Posterior cingulate gyrus (tissue), 11 donors: ENCODE results near the gene SERPINB10.

ENCODE experiments used
- DNase-seq, 10 donors: peaks; one replicate each; pipeline versions ENCODE4 v3.0.0 to v3.0.0-alpha.2; 2020 to 2021; ENCODE audit warnings: mixed read lengths in 3 of 10
- intact Hi-C: fragments of 100-400 bp; cut with DNase I; formaldehyde crosslinking; loops from one replicate; pipeline ENCODE4 v1.15.1; 2023

SERPINB10 gene, protein sequence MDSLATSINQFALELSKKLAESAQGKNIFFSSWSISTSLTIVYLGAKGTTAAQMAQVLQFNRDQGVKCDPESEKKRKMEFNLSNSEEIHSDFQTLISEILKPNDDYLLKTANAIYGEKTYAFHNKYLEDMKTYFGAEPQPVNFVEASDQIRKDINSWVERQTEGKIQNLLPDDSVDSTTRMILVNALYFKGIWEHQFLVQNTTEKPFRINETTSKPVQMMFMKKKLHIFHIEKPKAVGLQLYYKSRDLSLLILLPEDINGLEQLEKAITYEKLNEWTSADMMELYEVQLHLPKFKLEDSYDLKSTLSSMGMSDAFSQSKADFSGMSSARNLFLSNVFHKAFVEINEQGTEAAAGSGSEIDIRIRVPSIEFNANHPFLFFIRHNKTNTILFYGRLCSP

DNA sequence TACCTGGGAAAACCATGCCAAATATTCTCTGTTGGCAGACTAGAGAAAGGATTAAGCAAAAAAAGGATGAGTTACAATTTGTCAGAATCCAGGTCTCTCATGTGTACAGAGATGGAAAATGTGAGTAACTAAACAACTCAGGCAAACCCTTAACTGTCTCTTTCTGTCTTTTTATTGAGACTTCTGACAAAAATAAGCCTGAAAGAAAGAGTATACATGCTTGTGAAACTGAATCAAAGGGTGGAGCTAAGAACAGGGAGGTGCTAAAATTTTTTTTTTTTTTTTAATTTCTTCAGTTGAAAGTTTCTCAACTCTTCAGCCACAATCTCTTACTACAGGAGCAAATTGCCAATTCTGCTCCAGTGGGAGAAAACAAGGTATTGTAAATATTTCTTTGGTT is at the start of gene SERPINB10:
Gene SERPINB10, plus strand, starts transcription at position 295 of the 400 bp plus-strand sequence. CDS start 7,553 bp downstream, outside the sequence.
- no peak for DNase-seq
- intact Hi-C loops = no loop called here

DNA sequence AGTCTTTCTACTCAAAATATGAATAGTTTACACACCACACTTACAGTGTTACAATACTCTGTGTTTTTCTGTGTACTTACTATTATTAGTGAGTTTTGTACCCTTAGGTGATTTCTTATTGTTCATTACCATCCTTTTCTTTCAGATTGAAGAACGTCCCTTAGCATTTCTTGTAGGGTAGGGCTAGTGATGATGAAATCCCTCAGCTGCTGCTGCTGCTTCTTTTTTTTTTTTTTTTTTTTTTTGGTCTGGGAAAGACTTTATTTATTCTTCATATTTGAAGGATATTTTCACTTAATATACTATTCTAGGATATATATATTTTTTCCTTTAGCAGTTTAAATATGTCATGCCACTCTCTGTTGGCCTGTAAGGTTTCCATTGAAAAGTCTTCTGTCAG is 49.3 kb upstream of the SERPINB10 start:
- intact Hi-C loops = no loop called here
- DNase-seq = no peak

GRCh38 chr18:63859781-63860475 is 47.8 kb upstream of the SERPINB10 start:
- intact Hi-C loops = no loop called here

DNA sequence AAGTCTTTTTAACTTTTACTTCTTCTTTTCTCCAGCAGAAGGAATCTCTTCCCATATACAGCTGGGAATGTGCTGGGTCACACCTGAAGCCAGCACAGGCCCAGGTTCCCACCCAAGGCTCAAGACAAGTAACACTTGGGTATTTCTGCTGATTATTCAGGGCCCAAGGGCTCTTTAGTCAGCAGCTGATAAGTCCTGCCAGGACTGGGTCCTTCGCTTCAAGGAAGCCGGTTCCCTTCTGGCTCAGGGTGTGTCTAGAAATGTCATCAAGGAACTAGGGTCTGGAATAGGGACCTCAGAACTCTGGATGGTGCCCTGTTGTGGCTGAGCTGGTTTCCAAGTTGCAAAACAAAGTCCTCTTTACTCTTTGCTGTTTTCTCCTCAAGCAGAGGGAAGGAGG is 47.2 kb upstream of the SERPINB10 start:
- no peak for DNase-seq
- intact Hi-C loops = no loop called here

More at GRCh38 chr18:63859781-63860475, 47.8 kb upstream of the SERPINB10 start:
- no peak for DNase-seq

DNA sequence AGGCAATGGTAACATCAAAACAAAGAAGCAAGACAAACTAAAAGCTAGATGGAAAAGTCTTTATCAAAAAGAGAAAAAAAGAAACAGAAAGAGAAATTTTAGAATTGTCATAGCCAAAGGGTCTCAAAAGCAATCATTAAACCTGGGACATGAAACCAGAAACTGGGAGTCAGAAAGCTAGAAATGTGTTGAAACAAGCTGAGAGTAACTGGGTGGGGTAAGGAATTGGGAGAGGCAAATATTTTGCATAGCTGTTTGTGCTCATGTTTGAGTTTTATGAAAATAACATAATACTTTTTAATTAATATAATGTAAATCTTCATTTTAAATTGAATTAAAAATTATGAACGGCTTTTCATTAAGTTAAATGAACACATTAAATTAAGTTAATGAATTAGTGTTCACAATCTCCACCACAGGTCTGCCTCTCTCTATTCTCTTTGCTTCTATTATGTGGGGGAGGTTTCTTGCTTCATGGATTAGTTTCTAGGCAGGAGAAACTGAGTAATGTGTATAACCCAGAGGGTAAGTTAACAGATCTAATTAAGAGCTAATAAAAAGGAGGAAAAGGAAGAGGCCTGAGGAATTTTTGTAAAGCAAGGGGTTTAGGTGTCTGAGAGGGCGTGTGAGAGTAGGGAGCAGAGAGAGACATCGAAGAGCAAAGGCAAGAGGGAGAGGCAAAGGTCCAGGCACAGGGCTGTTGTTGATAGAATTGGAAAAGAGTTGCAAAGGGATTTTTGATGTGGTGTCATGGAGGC is 40.2 kb upstream of the SERPINB10 start:
- intact Hi-C loops = no loop called here
- no peak for DNase-seq

DNA sequence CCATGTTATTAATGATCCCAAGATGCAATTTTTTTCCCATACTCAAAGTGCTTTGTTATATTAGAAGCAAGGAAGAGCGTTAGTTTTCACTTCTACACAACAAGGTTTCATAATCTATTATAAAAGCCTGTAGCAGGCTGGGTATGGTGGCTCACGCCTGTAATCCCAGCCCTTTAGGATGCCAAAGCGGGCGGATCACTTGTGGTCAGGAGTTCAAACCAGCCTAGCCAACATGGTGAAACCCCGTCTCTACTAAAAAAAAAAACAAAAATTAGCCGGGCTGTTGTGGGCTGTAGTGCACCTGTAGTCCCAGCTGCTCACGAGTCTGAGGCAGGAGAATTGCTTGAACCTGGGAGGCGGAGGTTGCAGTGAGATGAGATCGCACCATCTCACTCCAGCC is 39.2 kb upstream of the SERPINB10 start:
- intact Hi-C loops = no loop called here
- no peak for DNase-seq

DNA sequence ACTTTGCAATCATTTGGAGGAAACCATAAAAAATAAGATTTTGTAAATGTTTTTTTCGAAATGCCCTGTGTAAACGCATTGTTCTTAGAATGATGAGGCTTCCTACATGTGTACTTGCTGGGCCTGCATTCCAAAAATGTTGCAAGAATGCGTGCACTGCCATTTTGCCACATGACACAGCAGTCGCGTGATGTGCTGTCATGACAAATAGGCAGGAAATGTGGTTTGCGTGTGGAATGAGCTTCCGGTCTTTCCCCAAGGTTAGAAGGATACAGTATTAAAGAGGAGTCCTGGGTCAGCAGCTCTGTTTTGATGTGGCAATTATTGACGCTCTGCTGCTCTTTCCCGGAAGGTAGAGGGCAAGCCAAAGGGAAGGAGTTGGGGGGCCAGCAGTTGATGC is 38.4 kb upstream of the SERPINB10 start:
- intact Hi-C loops = no loop called here
- no peak for DNase-seq

DNA sequence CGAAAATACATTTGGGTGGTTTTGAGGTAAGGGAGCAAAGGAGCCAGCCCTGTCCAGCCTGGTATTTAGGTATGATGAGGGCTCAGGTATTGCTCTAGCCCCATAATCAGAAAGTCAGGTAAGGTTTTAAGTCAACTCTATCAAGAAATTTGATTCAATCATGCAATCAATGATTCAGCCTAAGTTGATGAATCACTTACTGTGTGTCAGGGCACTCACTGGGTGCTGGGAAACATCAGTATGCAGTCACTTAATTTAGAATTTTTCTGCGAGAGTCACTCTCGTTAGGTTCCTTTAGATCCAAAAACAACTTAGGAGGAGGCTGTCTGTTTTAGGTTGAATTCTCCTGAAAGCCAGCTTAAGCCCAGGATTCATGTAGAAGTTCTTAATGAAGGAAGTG is 37.9 kb upstream of the SERPINB10 start:
- intact Hi-C loops = no loop called here

GRCh38 chr18:63871836-63872235 is 35.9 kb upstream of the SERPINB10 start:
- intact Hi-C loops = no loop called here

More for the DNA sequence above, 37.9 kb upstream of the SERPINB10 start:
- DNase-seq = no peak

GRCh38 chr18:63872586-63872985 is 35.2 kb upstream of the SERPINB10 start:
- DNase-seq = no peak
- intact Hi-C loops = no loop called here

More at GRCh38 chr18:63871836-63872235, 35.9 kb upstream of the SERPINB10 start:
- DNase-seq = no peak

GRCh38 chr18:63878343-63878742 is 29.4 kb upstream of the SERPINB10 start:
- no peak for DNase-seq
- intact Hi-C loops = no loop called here

DNA sequence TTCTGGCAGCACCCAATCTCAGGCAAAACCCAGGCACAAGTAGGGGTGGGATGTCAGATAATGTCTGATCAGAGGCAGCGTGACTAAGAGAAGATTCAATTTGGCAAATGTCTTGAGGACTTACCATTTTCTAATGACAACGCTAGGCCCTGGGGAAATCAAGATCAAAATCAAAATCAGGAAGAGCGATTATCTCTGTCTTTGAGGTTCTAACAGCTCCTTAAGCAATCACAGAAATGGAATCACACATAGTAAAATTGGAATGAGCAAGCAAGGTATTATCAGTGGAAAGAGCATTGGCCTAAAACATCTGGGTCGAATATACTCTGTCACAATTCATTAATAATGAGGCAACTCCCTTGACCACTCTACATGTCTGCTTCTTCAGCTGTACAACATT is 28.8 kb upstream of the SERPINB10 start:
- intact Hi-C loops = no loop called here
- no peak for DNase-seq

DNA sequence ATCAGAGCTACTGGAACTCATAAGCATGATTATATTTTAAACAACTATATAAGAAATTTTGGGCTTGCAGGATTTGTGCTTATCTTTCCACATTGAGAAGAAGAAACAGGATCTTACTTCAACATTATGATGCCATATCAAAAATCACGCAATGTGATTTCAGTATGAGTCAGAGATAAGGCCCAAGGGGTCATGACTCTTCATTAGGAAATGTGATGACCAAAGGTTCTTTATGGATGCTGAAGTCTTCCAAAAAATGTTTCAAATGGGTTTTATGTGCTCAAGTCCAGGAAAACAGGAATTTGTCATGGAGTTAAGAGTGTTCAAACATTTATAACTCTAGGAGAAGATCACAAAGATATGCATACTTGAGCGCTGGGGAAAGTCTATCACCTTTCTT is 28.0 kb upstream of the SERPINB10 start:
- intact Hi-C loops = no loop called here
- no peak for DNase-seq

DNA sequence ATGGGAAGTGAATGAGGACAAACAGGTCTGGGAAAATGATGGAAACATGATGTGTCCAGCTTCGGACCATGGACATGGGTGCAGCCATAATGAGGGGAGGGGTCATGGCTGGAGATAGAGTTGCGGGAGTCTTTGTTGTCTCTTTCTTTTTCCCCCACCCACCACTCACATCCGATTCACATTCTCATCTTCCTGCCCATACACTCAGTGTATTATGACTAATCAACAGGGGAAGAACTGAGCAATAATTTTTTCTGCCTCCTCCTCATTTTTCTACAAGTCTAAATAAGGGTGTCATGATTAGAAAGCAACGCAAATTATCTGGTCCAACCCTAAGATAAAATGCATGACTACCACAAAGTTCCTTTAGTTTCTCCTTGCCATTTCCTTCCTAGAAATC is 25.9 kb upstream of the SERPINB10 start:
- DNase-seq = no peak
- intact Hi-C loops = no loop called here

DNA sequence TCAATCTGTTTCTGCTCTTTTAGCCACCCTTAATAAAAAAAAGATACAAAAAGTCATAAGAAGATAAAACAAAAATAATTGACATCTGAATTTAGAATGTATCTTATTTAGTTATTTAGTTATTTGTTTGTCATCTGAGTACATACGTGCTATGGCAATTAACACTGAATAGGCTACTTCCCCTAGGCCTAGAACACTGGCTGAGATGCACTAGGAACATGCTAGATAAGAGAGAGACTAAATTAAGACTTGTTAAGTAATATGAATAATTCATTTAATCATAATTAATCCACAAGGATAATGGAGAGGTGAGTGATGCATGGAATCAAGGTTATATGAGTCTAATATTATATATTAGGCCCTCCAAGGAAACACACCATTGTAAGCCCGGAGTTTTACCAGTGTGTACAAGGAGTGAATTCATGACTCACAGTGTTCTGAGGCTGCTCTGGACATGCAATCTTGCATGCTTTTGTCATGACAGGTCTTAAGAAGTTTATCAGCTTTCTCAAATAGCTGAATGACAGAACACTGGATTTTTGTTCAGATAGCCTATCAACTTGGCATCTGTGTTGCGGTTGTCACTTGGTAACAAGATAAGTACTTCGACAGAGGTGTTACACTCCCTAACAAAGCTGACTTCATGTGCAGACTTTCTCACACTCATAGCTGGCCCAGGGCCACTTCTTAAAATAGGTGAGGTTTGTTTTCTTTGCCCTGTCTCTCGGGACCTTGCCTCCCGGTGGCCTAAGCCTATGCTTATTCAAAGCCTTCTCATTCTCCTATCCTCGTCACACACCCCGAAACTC is 25.2 kb upstream of the SERPINB10 start:
- DNase-seq = no peak

GRCh38 chr18:63883617-63884016 is 24.1 kb upstream of the SERPINB10 start:
- intact Hi-C loops = no loop called here
- DNase-seq = no peak

More for the DNA sequence above, 25.2 kb upstream of the SERPINB10 start:
- intact Hi-C loops = no loop called here

DNA sequence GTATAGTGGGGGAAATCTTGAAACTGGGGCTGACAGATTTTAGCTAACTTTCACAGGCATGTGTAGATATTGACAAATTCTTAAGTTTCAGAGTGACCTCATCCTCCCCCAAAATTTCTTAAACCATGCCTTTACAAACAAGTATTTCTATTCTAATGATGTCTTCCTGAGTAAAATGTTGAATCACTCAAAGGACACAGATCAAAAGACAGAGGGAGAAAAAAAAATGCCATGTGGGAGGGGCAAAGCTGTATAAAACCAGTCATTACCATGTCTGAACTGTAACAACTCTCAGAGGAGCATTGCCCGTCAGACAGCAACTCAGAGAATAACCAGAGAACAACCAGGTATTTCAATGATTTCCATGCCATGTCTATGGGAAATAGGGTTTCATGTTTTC is 20.3 kb upstream of the SERPINB10 start, which contains the start of gene SERPINB2:
Gene SERPINB2, plus strand, starts transcription at position 282 of the 400 bp plus-strand sequence. CDS start 3,740 bp downstream, outside the sequence.
- intact Hi-C loops = no loop called here
- DNase-seq = no peak

DNA sequence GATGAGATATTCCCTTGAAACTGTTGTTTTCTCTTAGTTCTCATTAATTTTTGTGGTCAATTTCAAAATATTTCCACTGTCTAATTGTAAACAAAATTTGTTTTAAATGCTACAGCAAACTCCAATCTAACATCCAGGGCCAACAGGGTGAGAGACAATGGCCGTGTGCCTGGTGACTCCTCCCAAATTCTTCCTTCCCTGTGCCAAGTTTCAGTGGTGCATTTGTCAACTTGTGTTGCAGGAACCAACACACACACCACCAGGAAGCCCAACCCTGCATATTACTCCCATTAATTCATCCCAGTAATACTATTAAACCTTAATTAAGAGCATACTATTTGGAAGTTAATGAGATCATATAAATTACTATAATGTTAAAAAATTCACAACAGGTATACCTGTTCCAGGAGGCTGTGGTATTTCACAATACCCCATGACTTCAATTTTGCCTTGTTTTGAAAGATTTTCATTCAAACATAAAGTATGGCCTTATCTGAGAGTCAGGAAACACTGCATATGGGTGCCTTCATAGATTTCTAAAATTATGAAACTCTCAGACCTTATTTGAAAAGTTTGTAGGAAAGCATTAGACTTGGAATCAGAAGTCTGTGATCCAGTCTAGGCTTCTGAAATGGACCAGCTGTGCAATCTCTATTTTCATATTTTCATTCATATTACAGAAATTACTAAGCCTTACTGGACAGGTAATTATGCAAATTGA is 19.1 kb upstream of the SERPINB10 start:
- intact Hi-C loops = no loop called here
- DNase-seq = no peak

- DNase-seq = no peak
- intact Hi-C loops = no loop called here
Observed at GRCh38 chr18:63889626-63890025, 18.1 kb upstream of the SERPINB10 start.
